ENCODE data around the gene GNPDA1. TPM values are rescaled to one million over a fixed set of nuclear protein-coding genes. Genes with fewer than 3 reads are reported as not detected.
A peak's percentile ranks its signal among the peaks of the same experiment; 100 is the strongest.

GNPDA1 gene
- total and polyA plus RNA-seq, 2 donors from 2014 or later, result 30.1 to 76.6 TPM

DNA sequence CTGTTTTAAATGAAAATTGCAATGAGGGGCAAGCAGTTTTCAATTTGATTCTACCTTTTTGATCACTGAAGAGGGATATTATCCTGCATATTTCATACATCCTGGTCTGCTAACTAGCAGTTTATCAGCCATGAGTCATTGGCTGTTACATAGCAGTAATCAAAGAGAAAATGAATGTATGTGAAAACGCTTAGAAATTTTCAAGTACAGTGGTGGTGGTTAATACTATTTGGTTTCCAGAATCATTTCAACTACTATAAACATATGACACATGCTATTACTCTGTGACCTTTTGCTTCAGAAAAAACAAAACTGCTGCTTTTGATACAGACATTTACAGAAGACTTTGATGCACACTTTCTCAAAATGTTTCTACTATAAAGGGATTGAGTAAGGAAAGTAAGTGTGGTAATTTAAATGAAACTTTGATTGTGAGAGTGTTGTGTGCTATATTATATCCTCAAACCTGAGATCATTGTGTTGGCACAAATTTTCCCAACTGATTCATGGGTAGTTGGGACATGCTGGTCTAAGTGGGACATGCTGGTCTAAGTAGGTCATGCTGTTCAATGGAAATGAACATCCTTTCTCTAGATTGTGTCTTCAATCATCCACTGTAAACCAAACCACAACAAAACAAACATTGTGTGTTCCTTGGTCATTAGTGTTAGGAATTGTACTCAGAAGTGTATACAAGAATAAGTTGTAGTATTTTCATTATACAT, 38.8 kb downstream of the GNPDA1 start:
- H3K36me3 ChIP-seq (ENCODE audit: control insufficient read depth in 2 of 3, insufficient read depth in 3 of 3, low read length in 3 of 3), result peaks cover 0 to 37% (median 14%) of the 10 kb centered on the region in 3 donors
- H3K9me3 ChIP-seq (ENCODE audit: control insufficient read depth in 2 of 3, insufficient read depth in 1 of 3, low read length in 3 of 3), result no peaks in the 10 kb centered on the region
- DNase-seq, result no peak
- no peak overlapping the region for H3K27ac ChIP-seq (ENCODE audit: low read depth in 2 of 2, low read length in 2 of 2)
- intact Hi-C loops (cut with DNase I), result no loop called here
- peaks cover 6 to 14% (median 12%) of the 10 kb centered on the region in 3 donors for H3K4me1 ChIP-seq (ENCODE audit: control insufficient read depth in 2 of 3, insufficient read depth in 2 of 3, low read depth in 1 of 3, low read length in 3 of 3)
- no peak overlapping the region for H3K4me3 ChIP-seq (ENCODE audit: low read length in 3 of 3)
- TF ChIP-seq, protein P1, sequence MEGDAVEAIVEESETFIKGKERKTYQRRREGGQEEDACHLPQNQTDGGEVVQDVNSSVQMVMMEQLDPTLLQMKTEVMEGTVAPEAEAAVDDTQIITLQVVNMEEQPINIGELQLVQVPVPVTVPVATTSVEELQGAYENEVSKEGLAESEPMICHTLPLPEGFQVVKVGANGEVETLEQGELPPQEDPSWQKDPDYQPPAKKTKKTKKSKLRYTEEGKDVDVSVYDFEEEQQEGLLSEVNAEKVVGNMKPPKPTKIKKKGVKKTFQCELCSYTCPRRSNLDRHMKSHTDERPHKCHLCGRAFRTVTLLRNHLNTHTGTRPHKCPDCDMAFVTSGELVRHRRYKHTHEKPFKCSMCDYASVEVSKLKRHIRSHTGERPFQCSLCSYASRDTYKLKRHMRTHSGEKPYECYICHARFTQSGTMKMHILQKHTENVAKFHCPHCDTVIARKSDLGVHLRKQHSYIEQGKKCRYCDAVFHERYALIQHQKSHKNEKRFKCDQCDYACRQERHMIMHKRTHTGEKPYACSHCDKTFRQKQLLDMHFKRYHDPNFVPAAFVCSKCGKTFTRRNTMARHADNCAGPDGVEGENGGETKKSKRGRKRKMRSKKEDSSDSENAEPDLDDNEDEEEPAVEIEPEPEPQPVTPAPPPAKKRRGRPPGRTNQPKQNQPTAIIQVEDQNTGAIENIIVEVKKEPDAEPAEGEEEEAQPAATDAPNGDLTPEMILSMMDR (IDR thresholded peaks at IDR 0.05; ENCODE audit: borderline replicate concordance, extremely low read depth, insufficient read depth), result no peak
- H3K9ac ChIP-seq (ENCODE audit: low read length in 3 of 3), result no peak overlapping the region
- no peaks in the 10 kb centered on the region for H3K27me3 ChIP-seq (ENCODE audit: control insufficient read depth, insufficient read depth, low read length)
- FAIRE-seq, result no peak

DNA sequence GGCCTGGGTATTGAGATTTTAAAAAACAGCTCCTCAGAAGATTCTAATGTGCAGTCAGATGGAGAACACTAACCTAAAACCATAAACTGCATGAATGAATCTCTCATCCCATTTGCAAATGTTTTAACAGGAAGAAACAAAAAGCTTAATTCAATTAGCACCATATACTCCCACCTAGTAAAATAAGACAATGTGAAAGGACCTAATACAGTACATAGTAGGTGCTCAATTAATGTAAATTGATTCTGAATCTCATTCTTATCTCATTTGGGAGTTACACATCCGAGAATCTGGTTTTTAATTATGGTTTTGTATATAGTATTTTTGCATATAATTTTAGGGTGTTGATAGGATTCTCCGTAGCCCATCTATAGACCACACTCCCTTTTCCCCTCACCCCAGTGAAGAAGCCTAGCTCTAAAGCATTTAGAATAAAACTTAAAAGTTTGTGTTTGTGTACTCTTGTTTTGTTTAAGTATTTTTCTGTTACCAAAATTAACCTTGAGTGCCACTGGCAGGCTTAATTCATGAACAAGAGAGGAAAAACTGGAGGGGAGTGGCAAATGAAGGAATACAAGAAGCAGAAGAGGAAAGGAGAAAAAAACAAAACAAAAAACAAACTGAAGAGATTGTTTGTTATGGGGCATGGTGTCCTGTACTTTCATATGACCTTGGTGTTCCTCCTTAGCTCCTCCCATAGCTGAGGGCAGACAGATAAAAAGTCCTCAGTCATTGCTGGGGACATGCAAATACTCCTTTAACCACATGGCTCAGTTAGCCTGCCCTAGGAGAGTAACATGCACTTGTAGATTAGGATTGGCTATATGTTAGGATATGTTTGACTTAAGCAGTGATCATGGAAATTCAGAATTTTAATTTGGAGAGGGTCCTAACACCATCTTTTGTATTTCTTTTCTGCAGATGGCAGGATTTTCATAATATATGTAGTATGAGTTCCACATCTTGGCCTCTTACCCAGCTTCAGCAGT, 42.8 kb downstream of the GNPDA1 start:
- Histone ChIP-seq H3K4me3 (ENCODE audit: low read length in 3 of 3) (peak overlapping the region; percentile 92 to 99 (median 95)), H3K9ac (ENCODE audit: low read length in 3 of 3) (peak overlapping the region; percentile 79 to 100 (median 99)), H3K36me3 (ENCODE audit: control insufficient read depth in 2 of 3, insufficient read depth in 3 of 3, low read length in 3 of 3) (peaks cover 0 to 17% (median 3%) of the 10 kb centered on the region in 3 donors), H3K4me1 (ENCODE audit: control insufficient read depth in 2 of 3, insufficient read depth in 2 of 3, low read depth in 1 of 3, low read length in 3 of 3) (peaks cover 6 to 13% (median 8%) of the 10 kb centered on the region in 3 donors), H3K27ac (ENCODE audit: low read depth in 2 of 2, low read length in 2 of 2) (peak overlapping the region; percentile 98 to 99), H3K9me3 (ENCODE audit: control insufficient read depth in 2 of 3, insufficient read depth in 1 of 3, low read length in 3 of 3) (no peaks in the 10 kb centered on the region), H3K27me3 (ENCODE audit: control insufficient read depth, insufficient read depth, low read length) (no peaks in the 10 kb centered on the region)
- TF ChIP-seq, protein P1 (IDR thresholded peaks at IDR 0.05; ENCODE audit: borderline replicate concordance, extremely low read depth, insufficient read depth), result no peak
- intact Hi-C loops (cut with DNase I), result no loop called here
- FAIRE-seq (no peak), DNase-seq (peak in 1 of 5 donors; percentile 23)

DNA sequence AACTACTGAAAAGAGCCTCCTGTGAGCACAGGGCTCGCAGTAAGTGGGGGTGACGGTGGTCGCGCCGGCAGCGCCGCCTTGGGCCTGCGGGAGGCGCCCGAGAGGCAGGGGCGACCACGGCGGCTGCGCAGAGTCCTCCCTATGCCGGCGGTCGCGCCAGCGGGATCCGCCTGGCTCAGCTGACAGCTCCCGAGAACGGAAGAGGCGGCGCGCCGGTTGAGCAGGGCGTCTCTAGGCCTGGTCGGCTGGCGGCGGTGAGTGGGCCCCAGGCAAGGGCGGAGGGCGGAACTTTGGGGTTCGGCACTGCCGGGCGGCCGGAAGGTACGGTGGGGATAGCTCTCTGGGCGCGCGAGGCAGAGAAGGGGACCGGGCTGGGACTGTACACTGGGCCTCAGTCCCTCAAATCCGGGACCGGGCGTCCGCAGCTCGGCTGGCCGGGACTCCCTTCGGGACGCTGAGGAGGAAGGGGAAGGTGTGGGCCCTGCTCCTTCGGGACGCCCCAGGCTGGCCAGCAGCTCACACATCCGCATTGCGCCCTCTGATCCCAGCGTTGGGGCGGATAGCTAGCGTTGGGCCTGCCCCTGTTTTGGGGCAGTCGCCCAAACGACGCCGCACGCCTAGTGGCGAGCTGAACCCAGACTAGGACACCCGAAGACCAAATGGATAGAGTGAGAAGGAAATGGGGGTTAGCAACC, 43.8 kb downstream of the GNPDA1 start, which contains the start of gene RNF14:
Gene RNF14 (plus strand): TSS at position 192 of the 695 bp plus-strand sequence. CDS start 4,484 bp downstream, outside the sequence.
- DNase-seq (peak; percentile 94 to 98 (median 96)), FAIRE-seq (no peak)
- H3K4me3 ChIP-seq (ENCODE audit: low read length in 3 of 3), result peak within 1 kb of the TSS; percentile 92 to 99 (median 95)
- intact Hi-C loops (cut with DNase I), result no loop called here
- H3K9ac ChIP-seq (ENCODE audit: low read length in 3 of 3), result peak within 1 kb of the TSS; percentile 79 to 100 (median 99)
- peaks cover 0 to 7% (median under 1%) of the 10 kb centered on the region in 3 donors for H3K36me3 ChIP-seq (ENCODE audit: control insufficient read depth in 2 of 3, insufficient read depth in 3 of 3, low read length in 3 of 3)
- peak within 1 kb of the TSS; percentile 98 to 99 for H3K27ac ChIP-seq (ENCODE audit: low read depth in 2 of 2, low read length in 2 of 2)
- no peaks in the 10 kb centered on the region for H3K9me3 ChIP-seq (ENCODE audit: control insufficient read depth in 2 of 3, insufficient read depth in 1 of 3, low read length in 3 of 3)
- no peaks in the 10 kb centered on the region for H3K27me3 ChIP-seq (ENCODE audit: control insufficient read depth, insufficient read depth, low read length)
- H3K4me1 ChIP-seq (ENCODE audit: control insufficient read depth in 2 of 3, insufficient read depth in 2 of 3, low read depth in 1 of 3, low read length in 3 of 3), result peaks cover 6 to 13% (median 8%) of the 10 kb centered on the region in 3 donors
- TF ChIP-seq, protein P1 (IDR thresholded peaks at IDR 0.05; ENCODE audit: borderline replicate concordance, extremely low read depth, insufficient read depth), result peak; percentile 77
